Activated CD8-positive, alpha-beta memory T cell treated with anti-CD3 and anti-CD28 coated beads, Interleukin-2, amount 10 ng/mL, durations not matched to agents 7 days and 5 days (primary cell): ENCODE measurements around the gene HS6ST3. TPM values are rescaled to one million over a fixed set of nuclear protein-coding genes. Genes with fewer than 3 reads are reported as not detected.

Experiments used
- ATAC-seq: fragments of 150-1000 bp; cut with Tn5 transposase; one replicate; pipeline ENCODE4 v1.10.0; 2021; ENCODE audit warnings: moderate library complexity
- CTCF ChIA-PET: fragments of 350-600 bp; sonication (Branson Sonifier 250); formaldehyde crosslinking; loops from one replicate; lab custom pipeline; 2021; ENCODE audit warnings: antibody characterized with exemption; lab: Charles Lee
- DNase-seq: peaks from one replicate; pipeline ENCODE4 v3.0.0-alpha.2; 2020
- H3K27ac Mint-ChIP-seq: one replicate; pipeline ENCODE4 v1.8.0; 2021; ENCODE audit warnings: mild to moderate bottlenecking, mixed read lengths
- H3K27me3 Mint-ChIP-seq: one replicate; pipeline ENCODE4 v1.8.0; 2021; ENCODE audit warnings: mixed read lengths
- H3K36me3 Mint-ChIP-seq: one replicate; pipeline ENCODE4 v1.8.0; 2021; ENCODE audit warnings: mild to moderate bottlenecking, mixed read lengths
- H3K4me1 Mint-ChIP-seq: one replicate; pipeline ENCODE4 v1.8.0; 2021; ENCODE audit warnings: mixed read lengths
- H3K4me3 Mint-ChIP-seq: one replicate; pipeline ENCODE4 v1.8.0; 2021; ENCODE audit warnings: mild to moderate bottlenecking, moderate library complexity, mixed read lengths
- H3K9me3 Mint-ChIP-seq: one replicate; pipeline ENCODE4 v1.8.0; 2022; ENCODE audit warnings: low read depth, mixed read lengths
- total RNA-seq, 2 experiments: library from RNA; stranded (reverse); gene quantifications; one replicate each; pipeline ENCODE4 v1.2.3, GENCODE V29; 2021

HS6ST3 gene
- total RNA-seq, 2 experiments from 2014 or later, result not detected

DNA sequence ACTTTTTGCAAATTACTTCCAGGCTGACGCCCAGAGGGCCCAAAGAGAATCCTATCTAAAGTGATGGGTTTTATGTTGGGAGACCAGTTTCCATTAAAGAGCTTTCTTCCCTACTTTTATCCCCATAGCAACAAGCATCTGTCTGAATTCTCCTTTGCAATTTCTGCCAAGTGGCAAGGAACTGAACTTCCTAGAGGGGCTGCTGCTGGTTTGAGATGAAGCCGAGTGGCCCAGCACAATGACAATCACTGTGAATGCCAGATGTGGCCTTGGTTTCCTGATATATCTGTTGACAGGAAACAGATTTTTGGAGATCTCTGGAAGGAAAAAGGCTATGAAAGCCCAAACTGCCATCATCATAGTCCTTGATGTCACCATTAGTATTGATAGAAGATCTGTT, 705.8 kb downstream of the HS6ST3 start:
- CTCF ChIA-PET, result no interaction called here
- Mint-ChIP-seq H3K27me3 (no peaks in the 10 kb centered on the region), H3K27ac (no peak overlapping the region), H3K9me3 (peaks cover 2% of the 10 kb centered on the region), H3K4me1 (no peaks in the 10 kb centered on the region), H3K36me3 (no peaks in the 10 kb centered on the region), H3K4me3 (no peak overlapping the region)
- DNase-seq (no peak), ATAC-seq (no peak)

DNA sequence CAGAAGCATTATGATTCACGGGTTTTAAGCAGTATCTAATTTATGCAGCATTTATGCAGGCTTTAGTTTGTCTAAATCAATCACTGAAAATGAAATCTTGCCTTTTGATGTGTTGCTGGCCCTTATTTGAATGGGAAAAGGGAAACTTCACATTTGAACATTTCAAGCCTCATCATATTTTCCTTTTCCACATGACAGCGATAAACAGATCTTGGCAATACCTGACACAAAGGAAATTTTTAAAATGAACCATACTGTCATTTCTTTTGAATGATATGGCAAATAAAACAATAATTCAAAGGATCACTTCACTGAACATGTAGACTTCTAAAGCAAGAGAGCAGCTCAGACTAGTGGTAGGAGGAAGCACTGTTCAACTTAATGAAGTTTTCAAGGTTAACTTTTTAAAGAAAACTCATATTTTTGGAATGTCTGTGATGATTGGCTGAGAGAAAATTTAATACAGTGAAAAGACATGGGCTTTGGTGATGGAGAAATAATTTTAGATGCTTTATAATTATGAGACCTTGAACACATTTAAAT, 706.3 kb downstream of the HS6ST3 start:
- no peak for ATAC-seq
- no peaks in the 10 kb centered on the region for H3K36me3 Mint-ChIP-seq
- H3K4me3 Mint-ChIP-seq, result no peak overlapping the region
- CTCF ChIA-PET, result no interaction called here
- H3K27me3 Mint-ChIP-seq, result no peaks in the 10 kb centered on the region
- H3K27ac Mint-ChIP-seq, result no peak overlapping the region
- H3K4me1 Mint-ChIP-seq, result no peaks in the 10 kb centered on the region
- DNase-seq, result no peak
- H3K9me3 Mint-ChIP-seq, result peaks cover 2% of the 10 kb centered on the region

DNA sequence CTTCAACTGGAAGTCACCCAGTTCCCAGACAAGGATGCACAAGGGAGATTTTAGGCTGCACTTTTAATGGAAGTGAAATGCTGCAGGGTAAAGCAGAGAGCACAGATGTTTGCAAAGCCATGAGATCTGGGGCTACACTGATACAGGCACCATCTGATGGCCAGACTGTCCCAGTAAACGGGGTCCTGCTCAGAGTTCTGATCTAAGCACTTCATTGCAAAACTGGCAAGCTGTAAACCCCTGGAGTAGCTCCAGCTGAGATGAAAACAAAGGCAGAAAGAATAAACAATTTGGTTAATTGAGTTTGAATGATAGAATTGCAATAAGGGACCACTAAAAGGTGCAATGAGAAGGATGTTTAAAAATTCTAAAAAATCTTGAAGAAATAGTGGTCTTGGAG, 707.2 kb downstream of the HS6ST3 start:
- H3K9me3 Mint-ChIP-seq, result no peaks in the 10 kb centered on the region
- no peaks in the 10 kb centered on the region for H3K36me3 Mint-ChIP-seq
- no peak overlapping the region for H3K27ac Mint-ChIP-seq
- no peaks in the 10 kb centered on the region for H3K4me1 Mint-ChIP-seq
- ATAC-seq (no peak), DNase-seq (no peak)
- CTCF ChIA-PET, result no interaction called here
- no peak overlapping the region for H3K4me3 Mint-ChIP-seq
- H3K27me3 Mint-ChIP-seq, result no peaks in the 10 kb centered on the region

DNA sequence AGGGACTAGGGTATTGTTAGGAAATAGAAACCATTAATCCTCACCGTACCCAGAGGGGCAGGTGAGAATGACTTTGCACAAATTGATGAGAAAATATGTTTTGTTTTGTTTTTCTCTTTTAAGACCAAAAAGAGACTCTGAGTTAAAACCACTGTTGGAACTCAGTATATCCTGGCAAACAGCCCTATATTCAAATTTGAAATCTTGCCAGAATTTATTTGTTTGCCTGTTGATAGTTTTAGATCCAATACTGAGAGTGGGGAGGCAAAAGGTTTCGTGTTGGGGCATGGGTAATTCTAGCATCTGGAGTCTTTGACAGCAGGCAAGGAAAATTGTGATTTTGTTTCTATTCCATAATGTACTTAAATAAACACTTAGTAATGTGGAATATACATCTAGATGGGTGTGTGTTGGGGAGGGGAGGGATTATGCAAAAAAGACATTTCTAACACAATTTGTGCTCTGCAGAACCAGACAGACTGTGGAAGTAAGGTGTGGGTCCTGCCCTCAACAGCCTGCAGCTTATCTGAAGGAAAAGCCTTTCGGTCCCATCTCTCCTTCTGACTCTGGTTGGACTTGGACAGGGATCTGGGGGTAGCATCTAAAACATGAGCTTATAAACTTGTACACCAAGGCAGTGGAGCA, 713.7 kb downstream of the HS6ST3 start:
- Mint-ChIP-seq H3K27ac (no peak overlapping the region), H3K27me3 (no peaks in the 10 kb centered on the region), H3K4me3 (no peak overlapping the region), H3K4me1 (no peaks in the 10 kb centered on the region), H3K36me3 (no peaks in the 10 kb centered on the region), H3K9me3 (peaks cover 9% of the 10 kb centered on the region)
- DNase-seq, result no peak
- ATAC-seq, result no peak
- CTCF ChIA-PET, result no interaction called here

DNA sequence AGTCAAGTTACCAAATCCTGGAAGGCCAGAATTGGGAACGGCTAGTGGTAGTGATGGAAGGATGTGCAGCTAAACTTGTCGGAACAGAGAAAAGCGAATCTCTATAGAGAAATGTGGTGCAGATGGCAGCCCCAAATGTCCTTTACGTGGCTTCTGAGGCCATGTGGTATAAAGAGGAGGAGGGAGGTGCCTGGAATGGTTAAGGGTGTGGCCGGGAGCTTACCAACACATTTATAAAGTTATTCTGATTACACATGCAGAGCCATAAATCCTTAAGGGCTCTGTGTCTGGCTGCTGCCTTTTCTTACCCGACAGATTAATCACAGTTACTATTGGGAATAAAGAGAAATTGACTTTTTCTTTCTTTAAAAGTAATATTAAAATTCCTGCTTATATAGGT, 714.3 kb downstream of the HS6ST3 start:
- H3K36me3 Mint-ChIP-seq, result no peaks in the 10 kb centered on the region
- H3K9me3 Mint-ChIP-seq, result peaks cover 9% of the 10 kb centered on the region
- CTCF ChIA-PET, result no interaction called here
- H3K4me3 Mint-ChIP-seq, result no peak overlapping the region
- ATAC-seq (no peak), DNase-seq (no peak)
- no peaks in the 10 kb centered on the region for H3K27me3 Mint-ChIP-seq
- H3K27ac Mint-ChIP-seq, result no peak overlapping the region
- H3K4me1 Mint-ChIP-seq, result no peaks in the 10 kb centered on the region

DNA sequence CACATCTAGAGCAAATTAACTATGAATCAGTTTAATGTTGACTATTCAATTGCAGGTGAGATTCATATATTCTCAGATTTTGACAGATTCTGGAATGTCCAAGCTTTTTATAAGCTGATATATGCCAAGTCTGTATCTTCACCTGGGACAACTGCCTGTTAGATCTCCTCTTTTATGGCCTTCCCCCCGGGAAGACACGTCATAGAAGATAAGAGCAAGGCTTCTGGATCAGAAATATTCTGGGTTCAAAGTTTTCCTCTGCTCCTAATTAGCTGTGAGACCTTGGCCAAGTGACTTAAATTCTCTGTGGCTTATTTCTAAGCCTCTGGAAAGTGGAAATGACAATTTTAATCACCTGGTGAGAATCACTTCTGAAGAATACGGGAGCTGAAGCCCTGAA, 716.8 kb downstream of the HS6ST3 start:
- no peaks in the 10 kb centered on the region for H3K27me3 Mint-ChIP-seq
- DNase-seq (no peak), ATAC-seq (no peak)
- H3K9me3 Mint-ChIP-seq, result peaks cover 9% of the 10 kb centered on the region
- no peaks in the 10 kb centered on the region for H3K36me3 Mint-ChIP-seq
- CTCF ChIA-PET, result no interaction called here
- no peaks in the 10 kb centered on the region for H3K4me1 Mint-ChIP-seq
- no peak overlapping the region for H3K4me3 Mint-ChIP-seq
- no peak overlapping the region for H3K27ac Mint-ChIP-seq

DNA sequence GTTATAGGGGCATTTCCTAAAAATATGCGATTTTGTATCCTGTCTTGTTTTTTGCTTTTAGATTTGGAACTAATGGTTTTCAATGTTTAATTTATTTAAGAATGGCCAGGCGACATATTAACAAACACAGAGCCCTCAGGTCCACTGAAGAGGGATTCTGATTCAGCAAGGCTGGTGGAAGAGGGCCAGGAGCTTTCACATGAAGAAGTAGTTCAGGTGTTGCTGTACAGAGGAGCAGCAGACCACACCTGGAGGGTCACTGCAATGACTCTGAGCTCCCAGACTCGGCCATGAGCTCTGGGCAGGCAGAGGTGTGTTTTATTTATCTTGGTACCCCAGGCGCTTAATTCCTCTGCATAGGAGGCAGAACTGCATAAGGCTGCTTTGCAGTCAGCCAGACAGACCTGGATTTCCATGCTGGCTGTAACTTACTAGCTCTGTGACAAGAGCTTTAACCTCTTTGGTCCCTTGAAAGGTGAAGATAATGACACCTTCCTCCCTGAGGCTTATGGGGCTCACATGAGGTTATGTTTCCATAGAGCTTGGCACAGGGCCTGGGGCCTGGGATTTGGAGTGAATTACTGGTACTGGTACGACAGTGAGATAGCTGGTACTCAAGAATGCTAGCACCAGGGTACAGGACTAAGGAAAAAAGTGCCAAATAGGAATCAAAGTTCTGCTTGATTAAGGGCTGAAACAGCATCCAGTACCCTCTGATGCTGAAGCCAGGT, 719.6 kb downstream of the HS6ST3 start:
- H3K27ac Mint-ChIP-seq, result no peak overlapping the region
- ATAC-seq (no peak), DNase-seq (no peak)
- CTCF ChIA-PET, result no interaction called here
- H3K27me3 Mint-ChIP-seq, result no peaks in the 10 kb centered on the region
- H3K4me1 Mint-ChIP-seq, result no peaks in the 10 kb centered on the region
- H3K9me3 Mint-ChIP-seq, result peaks cover 10% of the 10 kb centered on the region
- H3K4me3 Mint-ChIP-seq, result no peak overlapping the region
- no peaks in the 10 kb centered on the region for H3K36me3 Mint-ChIP-seq

DNA sequence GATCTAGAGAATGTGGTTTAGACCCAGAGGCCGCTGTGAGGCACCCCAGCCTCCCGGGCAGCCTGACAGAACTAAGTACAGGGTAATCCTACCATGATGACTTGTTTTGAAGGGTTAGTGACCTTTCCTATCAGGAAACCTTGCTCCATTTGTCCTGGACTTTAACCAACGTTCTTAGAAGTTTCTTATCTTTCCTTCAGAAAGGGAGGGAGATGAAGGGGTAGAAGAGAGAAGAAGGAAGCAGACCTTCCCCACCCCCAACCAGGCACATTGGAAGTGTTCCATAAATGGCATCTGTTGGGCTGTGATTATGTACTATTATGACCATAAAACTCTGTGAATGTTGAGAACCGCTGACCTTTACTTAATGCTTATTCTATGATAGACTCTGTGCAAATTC, 720.2 kb downstream of the HS6ST3 start:
- Mint-ChIP-seq H3K4me3 (no peak overlapping the region), H3K27ac (no peak overlapping the region), H3K27me3 (no peaks in the 10 kb centered on the region), H3K36me3 (no peaks in the 10 kb centered on the region), H3K9me3 (peaks cover 10% of the 10 kb centered on the region), H3K4me1 (no peaks in the 10 kb centered on the region)
- ATAC-seq (no peak), DNase-seq (no peak)
- CTCF ChIA-PET, result no interaction called here

DNA sequence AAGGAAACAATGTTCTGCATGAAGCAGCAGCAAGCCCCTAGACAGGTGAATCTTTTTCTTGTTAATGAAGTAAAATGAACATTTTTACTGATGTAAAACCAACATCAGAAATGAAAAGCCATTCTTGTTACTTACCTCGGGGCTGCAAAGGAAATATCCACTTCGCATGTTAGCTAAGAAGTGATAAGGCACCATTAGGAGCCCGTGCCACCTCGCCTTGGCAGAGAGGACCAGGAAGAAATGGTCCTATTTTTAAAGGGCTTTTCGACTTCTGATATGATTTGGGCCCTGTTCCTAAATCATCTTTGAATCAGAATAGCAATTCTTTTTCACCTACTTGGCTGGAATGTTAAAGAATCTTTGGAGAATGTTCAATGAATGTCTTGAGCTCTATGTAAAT, 721.1 kb downstream of the HS6ST3 start:
- CTCF ChIA-PET, result no interaction called here
- no peaks in the 10 kb centered on the region for H3K4me1 Mint-ChIP-seq

DNA sequence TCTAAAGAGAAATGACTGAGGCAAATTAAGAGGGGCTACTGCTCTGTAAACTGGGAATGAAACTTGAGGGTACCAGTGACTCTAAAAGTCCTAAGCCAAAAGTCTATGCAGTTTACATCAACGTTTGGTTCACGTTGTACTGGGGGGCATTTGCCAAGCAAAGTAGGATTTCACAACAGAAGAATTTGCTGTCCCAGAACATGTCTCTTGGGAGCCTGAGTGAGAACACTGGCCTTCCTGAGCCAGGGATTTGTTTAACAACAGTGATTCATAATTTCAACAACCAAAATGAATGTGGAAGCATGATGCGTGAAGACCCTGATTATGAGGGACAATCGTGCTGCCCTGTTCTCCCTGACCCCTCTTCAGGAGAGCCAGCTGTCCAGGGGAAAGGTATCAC, 726.4 kb downstream of the HS6ST3 start:
- no peak overlapping the region for H3K27ac Mint-ChIP-seq
- H3K27me3 Mint-ChIP-seq, result no peaks in the 10 kb centered on the region
- no peaks in the 10 kb centered on the region for H3K4me1 Mint-ChIP-seq
- CTCF ChIA-PET, result no interaction called here
- H3K36me3 Mint-ChIP-seq, result no peaks in the 10 kb centered on the region
- ATAC-seq, result no peak
- no peak for DNase-seq
- no peak overlapping the region for H3K4me3 Mint-ChIP-seq
- peaks cover 6% of the 10 kb centered on the region for H3K9me3 Mint-ChIP-seq

More for the DNA sequence above, 721.1 kb downstream of the HS6ST3 start:
- Mint-ChIP-seq H3K36me3 (no peaks in the 10 kb centered on the region), H3K9me3 (peaks cover 10% of the 10 kb centered on the region), H3K27ac (no peak overlapping the region), H3K27me3 (no peaks in the 10 kb centered on the region), H3K4me3 (no peak overlapping the region)
- DNase-seq, result no peak
- ATAC-seq, result no peak

DNA sequence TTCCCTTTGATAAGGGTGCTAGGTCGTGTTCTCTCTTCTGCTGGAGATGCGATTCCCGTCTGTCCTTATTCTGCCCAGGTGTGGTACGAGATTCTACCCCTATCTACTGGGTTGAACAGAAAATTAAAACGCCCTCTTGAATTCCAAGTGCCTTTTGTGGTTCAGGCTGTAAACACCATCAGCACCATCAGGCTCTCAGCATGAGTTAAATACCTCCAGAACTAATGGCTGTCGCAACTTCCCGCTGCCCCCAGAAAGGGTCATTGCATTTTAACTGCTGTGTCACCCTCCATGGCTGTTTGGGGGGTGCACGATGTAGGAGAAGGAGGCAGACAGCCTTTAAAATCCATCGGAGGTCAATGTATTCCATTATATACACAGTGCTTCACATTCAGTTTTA, 727.0 kb downstream of the HS6ST3 start:
- no peaks in the 10 kb centered on the region for H3K4me1 Mint-ChIP-seq
- no peak overlapping the region for H3K4me3 Mint-ChIP-seq
- H3K27ac Mint-ChIP-seq, result no peak overlapping the region
- peaks cover 6% of the 10 kb centered on the region for H3K9me3 Mint-ChIP-seq
- no peak for ATAC-seq
- CTCF ChIA-PET, result interaction anchor here (1.2 kb wide), 1 partner anchor 9 kb away, joined by 3 read pairs; no protein-coding TSS in a partner anchor
- no peaks in the 10 kb centered on the region for H3K27me3 Mint-ChIP-seq
- H3K36me3 Mint-ChIP-seq, result no peaks in the 10 kb centered on the region
- DNase-seq, result no peak

DNA sequence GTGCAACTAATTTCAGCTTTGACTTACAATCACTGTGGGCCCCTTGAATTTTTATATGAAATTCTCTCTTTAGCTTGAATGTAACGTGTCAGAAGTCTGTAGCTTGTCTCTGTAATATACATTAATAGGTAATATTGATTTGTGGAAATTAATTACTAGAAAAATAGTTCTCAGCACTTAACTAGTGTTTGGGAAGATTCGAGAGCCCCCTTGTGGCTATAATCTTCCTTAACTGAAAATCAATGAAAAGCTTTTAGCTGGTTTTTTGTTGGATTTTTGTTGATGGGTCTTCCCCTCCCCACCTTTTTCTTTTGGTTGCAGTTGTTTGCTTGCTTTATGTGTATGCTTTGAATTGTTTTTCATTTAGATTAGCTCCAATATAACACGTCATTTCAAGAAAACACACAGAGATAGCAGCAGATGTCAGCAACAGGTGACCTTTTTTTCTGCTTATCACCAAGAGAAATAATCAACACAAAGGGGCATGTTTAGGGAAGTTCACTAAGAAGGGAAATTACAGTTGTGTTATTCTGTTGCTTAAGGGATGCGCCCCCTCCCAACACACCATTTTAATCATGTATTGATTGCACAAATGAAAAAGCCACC, 727.5 kb downstream of the HS6ST3 start:
- no peak overlapping the region for H3K4me3 Mint-ChIP-seq
- DNase-seq (no peak), ATAC-seq (no peak)
- no peaks in the 10 kb centered on the region for H3K4me1 Mint-ChIP-seq
- H3K36me3 Mint-ChIP-seq, result no peaks in the 10 kb centered on the region
- H3K27me3 Mint-ChIP-seq, result no peaks in the 10 kb centered on the region
- CTCF ChIA-PET, result interaction anchor here (1.2 kb wide), 1 partner anchor 9 kb away, joined by 3 read pairs; no protein-coding TSS in a partner anchor
- H3K27ac Mint-ChIP-seq, result no peak overlapping the region
- H3K9me3 Mint-ChIP-seq, result peaks cover 6% of the 10 kb centered on the region

DNA sequence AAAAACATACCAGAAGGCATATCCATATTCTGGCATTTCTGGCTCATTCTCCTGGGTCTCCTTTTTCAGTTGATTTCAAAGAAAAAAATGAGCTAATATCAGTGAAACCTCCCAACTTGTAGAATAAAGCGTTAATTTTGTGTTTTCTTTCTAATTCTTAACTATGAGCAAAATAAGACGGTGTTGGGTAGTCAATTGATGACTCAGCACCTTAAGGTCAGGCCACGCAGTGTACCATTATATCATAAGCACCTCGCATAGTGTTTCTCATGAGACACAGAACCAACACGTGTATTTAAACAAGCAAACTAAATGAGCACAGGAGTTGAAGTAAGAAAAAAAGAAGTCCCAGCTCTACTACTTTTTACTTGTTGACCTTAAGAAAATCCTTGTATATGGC, 729.5 kb downstream of the HS6ST3 start:
- Mint-ChIP-seq H3K27ac (no peak overlapping the region), H3K27me3 (no peaks in the 10 kb centered on the region), H3K9me3 (peaks cover 2% of the 10 kb centered on the region), H3K4me3 (no peak overlapping the region), H3K36me3 (no peaks in the 10 kb centered on the region), H3K4me1 (no peaks in the 10 kb centered on the region)
- CTCF ChIA-PET, result no interaction called here
- ATAC-seq (no peak), DNase-seq (no peak)

DNA sequence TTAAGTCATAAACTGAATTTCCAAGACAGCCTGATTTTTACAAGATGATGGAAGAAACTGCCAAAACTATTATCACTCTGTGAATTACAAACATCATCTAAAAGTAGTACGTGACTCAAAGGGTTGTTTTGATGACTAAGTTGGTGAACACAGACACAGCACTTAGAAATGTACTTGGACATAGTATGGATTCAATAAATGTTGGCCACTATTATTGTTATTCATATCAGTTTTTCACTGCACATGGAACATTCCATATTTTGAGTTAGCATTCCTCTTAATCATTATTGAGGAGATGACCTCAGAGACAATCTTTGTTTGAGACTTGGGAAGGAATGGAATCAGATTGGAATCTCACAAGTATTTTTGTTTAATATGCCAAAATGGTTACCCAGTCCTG, 731.5 kb downstream of the HS6ST3 start:
- Mint-ChIP-seq H3K4me3 (no peak overlapping the region), H3K27ac (no peak overlapping the region), H3K9me3 (no peaks in the 10 kb centered on the region), H3K4me1 (no peaks in the 10 kb centered on the region), H3K36me3 (no peaks in the 10 kb centered on the region), H3K27me3 (no peaks in the 10 kb centered on the region)
- ATAC-seq, result no peak
- no peak for DNase-seq
- CTCF ChIA-PET, result no interaction called here
